HepG2 (cell line): ENCODE results near the gene ANKRD17. TPM values are rescaled to one million over a fixed set of nuclear protein-coding genes. Genes with fewer than 3 reads are reported as not detected.

Source experiments
- CC2D1A ChIP-seq: sonication (generic); formaldehyde crosslinking; IDR thresholded peaks from 2 replicates; pipeline ENCODE4 v1.8.1; 2023; ENCODE audit warnings: mild to moderate bottlenecking, missing genetic modification reagents
- CREBL2 ChIP-seq: sonication (generic); formaldehyde crosslinking; IDR thresholded peaks from 2 replicates; pipeline ENCODE4 v1.8.1; 2023; ENCODE audit warnings: missing genetic modification reagents, mild to moderate bottlenecking, borderline replicate concordance
- HDAC6 ChIP-seq: fragments of 200-600 bp; sonication (generic); IDR thresholded peaks from 2 replicates; pipeline ENCODE4 v1.7.0; 2017; ENCODE audit warnings: mild to moderate bottlenecking, antibody characterized with exemption, low read length, low read depth
- KDM5B ChIP-seq: sonication (generic); formaldehyde crosslinking; IDR thresholded peaks from 2 replicates; pipeline ENCODE4 v1.4.0; 2020; ENCODE audit warnings: missing genetic modification reagents, mild to moderate bottlenecking, borderline replicate concordance
- MAFG ChIP-seq: sonication (generic); formaldehyde crosslinking; IDR thresholded peaks from 2 replicates; pipeline ENCODE4 v1.5.1; 2020; ENCODE audit warnings: mild to moderate bottlenecking, missing genetic modification reagents
- REST ChIP-seq, 2 experiments: IDR thresholded peaks; 2 replicates each; pipeline ENCODE4 v1.6.1; 2011 to 2012; ENCODE audit warnings: low read length in 2 of 2, borderline replicate concordance in 1 of 2, low read depth in 1 of 2, mild to moderate bottlenecking in 1 of 2, moderate library complexity in 1 of 2
- SNAI1 ChIP-seq: sonication (generic); formaldehyde crosslinking; IDR thresholded peaks from 2 replicates; pipeline ENCODE4 v1.5.0; 2020; ENCODE audit warnings: mild to moderate bottlenecking, missing genetic modification reagents, borderline replicate concordance
- SP1 ChIP-seq, 2 experiments: fragments of 450-650 bp in 1 of 2; sonication (generic) in 1 of 2; formaldehyde crosslinking in 1 of 2; IDR thresholded peaks; 2 replicates each; pipeline versions ENCODE4 v1.4.0 to v1.6.1; 2016 to 2020; ENCODE audit warnings: missing genetic modification reagents in 1 of 2
- TCF7L2 ChIP-seq: IDR thresholded peaks from 2 replicates; pipeline ENCODE4 v1.6.1; 2011; ENCODE audit warnings: mild to moderate bottlenecking, low read depth, low read length, moderate library complexity
- UBTF ChIP-seq: sonication (generic); formaldehyde crosslinking; IDR thresholded peaks from 2 replicates; pipeline ENCODE4 v1.4.0; 2020; ENCODE audit warnings: mild to moderate bottlenecking, missing genetic modification reagents
- ZNF160 ChIP-seq: sonication (generic); formaldehyde crosslinking; IDR thresholded peaks from 2 replicates; pipeline ENCODE4 v1.8.0; 2022; ENCODE audit warnings: mild to moderate bottlenecking, inconsistent platforms, missing genetic modification reagents
- ZNF180 ChIP-seq: sonication (generic); formaldehyde crosslinking; IDR thresholded peaks from 2 replicates; pipeline ENCODE4 v1.4.0; 2020; ENCODE audit warnings: low read depth, missing genetic modification reagents, borderline replicate concordance
- ZNF550 ChIP-seq: sonication (generic); formaldehyde crosslinking; IDR thresholded peaks from 2 replicates; pipeline ENCODE4 v1.4.0; 2020; ENCODE audit warnings: mild to moderate bottlenecking, missing genetic modification reagents, borderline replicate concordance
- polyA plus RNA-seq, 8 experiments: library from polyadenylated mRNA; depleted of rRNA in 3 of 8; stranded (reverse) in 7 of 8; unstranded in 1 of 8; fragments of >200 nt; fragmentation: Illumina TruSeq in 4 of 8; extraction: Trizol in 4 of 8; gene quantifications; 2 replicates each; pipeline versions ENCODE4 v1.2.1 to v1.2.3, GENCODE V29; 2011 to 2016; ENCODE audit warnings: low read depth in 4 of 8, missing spikeins in 1 of 8, mixed read lengths in 1 of 8; ENCODE audit not compliant: insufficient read depth in 1 of 8
- total RNA-seq, 5 experiments: library from RNA; depleted of rRNA; stranded (reverse); fragments of >200 nt; fragmentation: Illumina TruSeq; extraction: Trizol; gene quantifications; 2 replicates each; pipeline ENCODE4 v1.2.3, GENCODE V29; 2016; ENCODE audit warnings: low read depth in 1 of 5
- TF ChIP-seq, protein P1 (sequence below): sonication (generic); formaldehyde crosslinking; IDR thresholded peaks from 2 replicates; pipeline ENCODE4 v1.4.0; 2020; ENCODE audit warnings: missing genetic modification reagents
- TF ChIP-seq, protein P2 (sequence below): sonication (generic); formaldehyde crosslinking; IDR thresholded peaks from 2 replicates; pipeline ENCODE4 v1.8.0; 2023; ENCODE audit warnings: mild to moderate bottlenecking, missing genetic modification reagents

Gene ANKRD17
- total and polyA plus RNA-seq, 2 of the 13 experiments (the other 11 are each of a cell fraction or from before 2014, with no cell fraction given), result 55.7 to 61.1 TPM

GRCh38 chr4:73258686-73259570 lies at the start of gene ANKRD17 (continued):
- TF ChIP-seq, protein P1, sequence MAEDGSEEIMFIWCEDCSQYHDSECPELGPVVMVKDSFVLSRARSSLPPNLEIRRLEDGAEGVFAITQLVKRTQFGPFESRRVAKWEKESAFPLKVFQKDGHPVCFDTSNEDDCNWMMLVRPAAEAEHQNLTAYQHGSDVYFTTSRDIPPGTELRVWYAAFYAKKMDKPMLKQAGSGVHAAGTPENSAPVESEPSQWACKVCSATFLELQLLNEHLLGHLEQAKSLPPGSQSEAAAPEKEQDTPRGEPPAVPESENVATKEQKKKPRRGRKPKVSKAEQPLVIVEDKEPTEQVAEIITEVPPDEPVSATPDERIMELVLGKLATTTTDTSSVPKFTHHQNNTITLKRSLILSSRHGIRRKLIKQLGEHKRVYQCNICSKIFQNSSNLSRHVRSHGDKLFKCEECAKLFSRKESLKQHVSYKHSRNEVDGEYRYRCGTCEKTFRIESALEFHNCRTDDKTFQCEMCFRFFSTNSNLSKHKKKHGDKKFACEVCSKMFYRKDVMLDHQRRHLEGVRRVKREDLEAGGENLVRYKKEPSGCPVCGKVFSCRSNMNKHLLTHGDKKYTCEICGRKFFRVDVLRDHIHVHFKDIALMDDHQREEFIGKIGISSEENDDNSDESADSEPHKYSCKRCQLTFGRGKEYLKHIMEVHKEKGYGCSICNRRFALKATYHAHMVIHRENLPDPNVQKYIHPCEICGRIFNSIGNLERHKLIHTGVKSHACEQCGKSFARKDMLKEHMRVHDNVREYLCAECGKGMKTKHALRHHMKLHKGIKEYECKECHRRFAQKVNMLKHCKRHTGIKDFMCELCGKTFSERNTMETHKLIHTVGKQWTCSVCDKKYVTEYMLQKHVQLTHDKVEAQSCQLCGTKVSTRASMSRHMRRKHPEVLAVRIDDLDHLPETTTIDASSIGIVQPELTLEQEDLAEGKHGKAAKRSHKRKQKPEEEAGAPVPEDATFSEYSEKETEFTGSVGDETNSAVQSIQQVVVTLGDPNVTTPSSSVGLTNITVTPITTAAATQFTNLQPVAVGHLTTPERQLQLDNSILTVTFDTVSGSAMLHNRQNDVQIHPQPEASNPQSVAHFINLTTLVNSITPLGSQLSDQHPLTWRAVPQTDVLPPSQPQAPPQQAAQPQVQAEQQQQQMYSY, result peak; percentile 54; the same call in 1 of the 2 replicates
- TF ChIP-seq ZNF180 (CRISPR knock-in tag), result peak; percentile 91; the same call in 1 of the 2 replicates
- peak in 1 of 2 experiments; percentile 65; a peak in 1 of 4 replicates for TF ChIP-seq REST (IDR thresholded peaks at IDR 0.05; ENCODE audit: borderline replicate concordance in 1 of 2, low read depth in 1 of 2, low read length in 2 of 2)
- no peak for TF ChIP-seq CC2D1A (CRISPR knock-in tag)
- TF ChIP-seq KDM5B, result peak; percentile 44; the same call in 1 of the 2 replicates
- TF ChIP-seq ZNF160 (CRISPR knock-in tag), result peak; percentile 54; the same call in 1 of the 2 replicates
- TF ChIP-seq HDAC6, result no peak
- no peak for TF ChIP-seq SP1 (IDR thresholded peaks at IDR 0.05)
- peak; percentile 59; the same call in 1 of the 2 replicates for TF ChIP-seq SP1 (CRISPR knock-in tag; IDR thresholded peaks at IDR 0.05)
- TF ChIP-seq ZNF550 (CRISPR knock-in tag), result 0 out of 2 replicates have a peak, but pooled peaks have one; percentile 52
- no peak for TF ChIP-seq CREBL2 (CRISPR knock-in tag)
- peak; percentile 87 for TF ChIP-seq UBTF (CRISPR knock-in tag)
- TF ChIP-seq, protein P2, sequence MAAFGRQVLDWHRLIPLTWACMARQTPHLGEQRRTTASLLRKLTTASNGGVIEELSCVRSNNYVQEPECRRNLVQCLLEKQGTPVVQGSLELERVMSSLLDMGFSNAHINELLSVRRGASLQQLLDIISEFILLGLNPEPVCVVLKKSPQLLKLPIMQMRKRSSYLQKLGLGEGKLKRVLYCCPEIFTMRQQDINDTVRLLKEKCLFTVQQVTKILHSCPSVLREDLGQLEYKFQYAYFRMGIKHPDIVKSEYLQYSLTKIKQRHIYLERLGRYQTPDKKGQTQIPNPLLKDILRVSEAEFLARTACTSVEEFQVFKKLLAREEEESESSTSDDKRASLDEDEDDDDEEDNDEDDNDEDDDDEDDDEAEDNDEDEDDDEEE, result peak; percentile 27; the same call in 1 of the 2 replicates
- TF ChIP-seq TCF7L2, result no peak
- TF ChIP-seq SNAI1 (CRISPR knock-in tag), result no peak; the same call in 1 of the 2 replicates
- no peak for TF ChIP-seq MAFG (CRISPR knock-in tag)
